Occipital lobe (tissue), 2 donors: ENCODE data around the gene SYNRG. TPM values are rescaled to one million over a fixed set of nuclear protein-coding genes. Genes with fewer than 3 reads are reported as not detected.

Experiments
- DNase-seq: peaks from one replicate; lab custom pipeline; 2025; lab: John Stamatoyannopoulos, UW
- total RNA-seq: library from RNA; depleted of rRNA; stranded (reverse); fragments of >200 nt; gene quantifications from one replicate; pipeline ENCODE4 v1.2.3, GENCODE V29; 2014

Gene SYNRG
- total RNA-seq, 1 donor from 2014 or later: 24.5 TPM

DNA sequence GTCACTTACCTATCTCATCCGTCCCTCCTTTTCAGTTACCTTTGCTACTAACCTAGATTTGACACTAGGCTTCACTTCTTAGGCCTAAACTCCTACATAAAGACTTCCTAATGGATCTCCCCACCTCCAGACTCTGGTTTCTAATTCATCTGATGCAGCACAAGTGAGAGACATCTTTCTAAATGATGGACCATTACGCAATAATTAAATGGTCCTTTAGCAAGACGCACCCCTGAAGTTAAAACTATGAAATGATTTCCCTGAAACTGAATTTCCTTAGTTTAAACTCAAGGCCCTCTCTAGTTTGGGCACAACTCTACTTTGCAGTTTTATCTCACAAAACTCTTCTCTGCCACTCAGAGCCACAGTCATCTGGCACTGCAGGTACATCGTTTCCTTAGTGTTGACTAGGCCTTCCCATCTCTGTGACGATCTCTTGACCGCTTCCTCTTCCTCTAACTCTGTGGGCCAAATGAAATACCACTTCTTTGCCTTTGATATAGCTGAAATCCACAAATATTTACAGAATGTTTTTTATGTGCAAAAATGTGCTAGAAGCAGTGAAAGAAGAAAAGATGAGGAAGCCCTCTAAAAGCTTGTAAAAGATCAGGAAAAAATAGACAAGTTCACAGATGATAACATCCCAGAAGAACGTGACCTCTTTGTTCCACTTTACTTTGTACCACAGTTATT, 3.3 kb downstream of the SYNRG start:
- DNase-seq: no peak

DNA sequence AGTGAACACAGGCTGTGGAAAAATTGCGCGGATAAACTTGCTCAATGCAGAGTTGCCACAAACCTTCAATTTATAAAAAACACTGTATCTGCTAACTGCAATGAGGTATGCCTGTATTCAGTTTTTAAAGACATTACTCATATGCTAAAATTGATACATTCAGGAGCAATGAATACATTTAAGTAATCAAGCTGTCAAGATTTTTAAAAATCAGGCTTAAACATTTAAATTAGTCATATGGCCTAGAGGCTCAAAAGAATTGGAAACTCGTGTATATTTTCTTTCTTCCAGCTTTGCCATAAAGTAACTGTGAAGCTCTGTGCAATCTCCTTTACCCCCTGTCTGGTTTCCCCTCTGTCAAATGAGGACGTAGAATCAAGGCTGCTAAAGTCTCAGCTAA, 4.1 kb downstream of the SYNRG start:
- no peak for DNase-seq

DNA sequence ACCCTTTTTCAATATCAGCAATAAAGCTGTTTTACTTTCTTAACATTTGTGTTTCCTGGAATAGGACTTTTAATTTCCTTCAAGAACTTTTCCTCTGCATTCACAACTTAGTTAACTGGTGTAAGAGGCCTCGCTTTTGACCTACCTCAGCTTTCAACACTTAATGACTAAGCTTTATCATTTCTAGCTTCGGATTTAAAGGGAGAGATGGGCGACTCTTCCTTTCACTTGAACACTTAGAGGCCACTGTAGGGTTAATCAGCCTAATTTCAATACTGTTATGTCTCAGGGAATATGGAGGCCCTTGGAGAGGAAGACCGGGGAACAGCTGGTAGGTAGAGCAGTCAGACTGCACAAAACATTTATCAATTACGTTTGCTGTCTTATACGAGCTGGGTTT, 4.7 kb downstream of the SYNRG start:
- DNase-seq: no peak

DNA sequence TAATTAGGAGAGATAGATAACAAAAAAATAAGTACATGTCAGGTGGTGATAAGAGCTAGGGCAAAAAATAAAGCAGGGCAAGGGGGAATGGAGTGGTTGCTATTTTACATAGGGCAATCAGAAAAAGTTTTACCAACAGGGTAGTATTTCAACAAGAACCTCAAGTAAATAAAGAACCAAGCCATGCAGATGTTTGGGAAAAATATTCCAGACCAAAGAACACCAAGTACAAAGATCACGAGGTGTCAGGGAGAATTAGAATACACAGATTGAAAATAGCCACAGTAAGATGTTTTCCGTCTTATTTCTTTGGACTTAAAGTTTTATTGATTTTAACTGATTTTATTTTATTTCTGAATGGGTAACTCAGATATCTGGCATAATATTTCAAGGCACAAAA, 11.1 kb downstream of the SYNRG start:
- DNase-seq: no peak

DNA sequence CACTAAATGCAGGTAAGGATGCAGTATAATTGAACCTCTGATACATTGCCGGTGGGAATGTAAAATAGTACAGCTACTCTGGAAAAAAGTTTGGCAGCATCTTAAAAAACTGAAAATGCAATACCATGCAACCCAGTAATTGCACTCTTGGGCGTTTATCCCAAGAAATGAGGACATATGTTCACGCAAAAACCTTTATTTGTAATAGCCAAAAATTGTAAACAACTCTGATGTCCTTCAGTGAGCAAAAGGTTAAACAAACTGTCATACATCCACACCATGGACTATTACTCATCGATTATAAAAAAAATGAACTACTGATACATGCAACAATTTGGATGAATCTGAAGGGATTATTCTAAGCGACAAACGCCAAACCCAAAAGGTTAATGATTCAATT, 16.9 kb downstream of the SYNRG start:
- DNase-seq: no peak

DNA sequence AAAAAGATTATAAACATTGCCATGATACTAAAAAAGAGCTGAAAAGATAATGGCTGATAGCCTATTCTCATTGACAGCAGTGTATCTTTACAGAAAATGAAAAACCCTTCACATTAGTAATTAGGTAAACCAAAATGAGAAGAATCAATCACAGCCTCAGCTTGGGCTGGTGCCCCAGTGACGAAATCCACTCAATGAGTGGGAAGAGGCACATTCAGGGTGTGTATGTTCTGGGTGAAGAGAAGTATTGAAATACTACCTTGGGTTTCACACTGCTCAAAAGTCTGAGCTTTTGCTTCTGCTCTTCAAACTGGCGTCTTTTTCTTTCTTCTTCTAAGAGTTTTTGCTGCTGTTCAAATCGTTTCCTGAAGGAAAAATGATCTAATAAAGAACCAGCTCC, 24.2 kb downstream of the SYNRG start:
- DNase-seq: no peak

DNA sequence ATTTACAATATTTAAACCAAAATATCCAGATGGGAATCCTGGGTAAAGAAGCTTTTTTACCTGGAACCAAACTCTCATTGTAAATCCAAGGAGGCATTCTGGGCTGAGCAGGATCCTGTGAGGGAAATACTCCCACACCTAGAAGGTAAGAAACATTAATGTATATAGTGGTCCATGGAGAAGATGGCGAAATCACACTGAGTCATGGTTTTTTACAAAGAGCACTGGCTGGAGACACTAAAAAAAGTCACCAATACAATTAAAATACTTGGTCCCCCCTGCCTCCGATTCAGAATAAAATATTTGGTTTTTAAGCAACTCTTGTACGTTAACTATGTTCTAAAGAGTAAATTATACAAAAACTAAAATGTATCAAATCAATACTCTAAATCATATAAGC, 32.9 kb downstream of the SYNRG start:
- DNase-seq: no peak

DNA sequence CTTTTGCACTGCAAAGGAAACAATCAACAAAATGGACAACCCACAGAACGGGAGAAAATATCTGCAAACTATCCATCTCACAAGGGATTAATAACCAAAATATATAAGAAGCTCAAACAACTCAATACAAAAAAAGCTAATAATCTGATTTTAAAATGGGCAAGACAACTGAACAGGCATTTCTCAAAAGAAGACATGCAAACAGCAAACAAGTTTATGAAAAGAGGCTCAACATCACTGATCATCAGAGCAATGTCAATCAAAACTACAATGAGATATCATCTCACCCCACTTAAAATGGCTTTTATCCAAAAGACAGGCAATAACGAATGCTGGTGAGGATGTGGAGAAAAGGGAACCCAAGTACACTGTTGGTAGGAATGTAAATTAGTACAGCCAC, 34.8 kb downstream of the SYNRG start:
- DNase-seq: no peak

DNA sequence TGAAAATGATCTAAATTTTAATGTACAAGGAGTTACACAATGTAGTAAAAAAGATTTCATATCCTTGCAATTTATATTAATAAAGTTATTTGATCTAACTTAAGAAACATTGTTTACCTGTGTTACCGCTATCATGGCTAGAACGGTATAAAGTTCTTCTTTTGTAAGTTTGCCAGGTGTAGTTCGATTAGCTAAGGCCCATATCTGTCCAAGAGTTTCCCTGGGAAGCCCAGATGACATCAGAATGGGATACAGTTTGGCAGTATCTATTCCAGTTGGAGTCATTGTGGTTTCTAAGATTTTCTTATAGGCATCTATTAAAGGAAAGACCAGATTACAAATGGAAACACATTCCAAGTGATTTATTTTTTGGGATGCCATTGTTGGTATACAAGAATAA, 37.5 kb downstream of the SYNRG start:
- no peak for DNase-seq

DNA sequence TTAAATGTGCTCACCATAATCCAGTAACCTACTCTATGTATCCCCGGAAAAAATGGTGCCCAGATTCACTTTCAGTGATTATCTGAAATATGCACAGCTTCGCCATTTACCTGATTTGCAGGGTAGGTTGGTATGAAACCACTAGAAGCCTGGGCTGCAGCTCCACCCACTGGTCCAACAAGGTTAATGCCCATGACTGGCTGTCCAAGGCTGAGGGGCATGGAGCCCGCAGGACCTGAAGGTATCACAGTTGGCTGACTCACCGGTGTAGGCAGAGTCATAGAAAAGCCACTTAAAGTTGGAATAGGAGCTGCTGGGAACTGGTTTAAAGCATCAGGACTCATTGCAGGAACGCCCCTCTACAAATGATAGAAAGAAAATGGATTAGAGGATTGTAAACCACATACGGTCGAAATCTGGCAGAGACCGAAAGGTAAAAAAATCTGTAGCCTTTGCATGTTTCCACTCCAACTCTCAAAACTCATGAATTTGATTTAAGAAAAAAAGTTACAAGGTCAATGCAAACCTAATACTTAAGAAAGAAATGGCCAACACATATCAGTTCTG, 38.6 kb downstream of the SYNRG start:
- peak; percentile 19 for DNase-seq

DNA sequence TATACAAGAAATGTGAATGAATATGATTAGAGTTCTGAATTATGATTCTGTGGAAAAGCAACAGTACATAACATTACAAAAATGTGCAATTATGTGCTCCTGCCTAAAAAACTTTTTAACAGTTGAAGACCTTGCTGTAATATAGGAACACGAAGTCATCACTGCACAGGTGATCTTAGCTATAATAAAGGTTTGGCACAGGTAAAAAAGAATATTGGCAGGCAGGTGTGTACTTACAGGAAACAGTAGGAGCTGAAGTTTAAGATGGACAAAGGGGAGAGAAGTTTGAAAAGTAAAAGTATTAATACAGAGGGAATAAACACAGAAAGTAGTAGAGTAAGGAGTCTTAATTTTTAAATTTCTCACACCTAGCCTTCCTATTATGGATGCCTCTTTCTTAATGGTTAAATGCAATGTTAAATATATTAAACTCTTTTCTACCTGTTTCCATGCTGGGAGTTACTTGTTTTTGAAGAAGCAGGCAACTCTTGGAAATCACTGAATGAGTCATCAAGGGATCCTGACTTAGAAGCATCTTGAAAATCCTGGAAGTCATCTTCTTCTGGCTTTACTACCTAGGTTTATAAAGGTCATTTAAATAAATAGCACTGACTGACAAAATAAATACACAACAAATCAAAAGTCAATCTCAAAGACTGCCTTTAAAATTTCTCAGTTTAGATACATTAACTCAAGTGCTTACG, 40.7 kb downstream of the SYNRG start:
- DNase-seq: no peak

DNA sequence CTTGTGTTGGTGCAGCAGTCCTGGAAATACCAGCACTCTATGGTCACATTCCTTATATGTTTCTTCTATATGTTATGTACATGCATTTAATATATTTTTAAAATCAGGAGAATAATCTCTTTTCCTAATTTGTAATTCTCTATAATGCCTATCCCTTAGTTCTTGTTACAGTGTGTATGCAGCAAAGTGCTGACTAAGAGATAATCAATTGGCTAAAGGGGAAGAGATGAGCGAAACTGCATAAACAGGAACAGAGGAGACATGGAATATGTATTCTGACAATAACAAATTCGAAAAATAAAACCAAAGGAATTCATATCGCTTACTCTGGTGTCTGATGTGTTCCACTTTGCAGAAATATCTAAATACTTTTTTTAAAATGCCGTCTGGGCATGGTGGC, 41.7 kb downstream of the SYNRG start:
- DNase-seq: no peak

DNA sequence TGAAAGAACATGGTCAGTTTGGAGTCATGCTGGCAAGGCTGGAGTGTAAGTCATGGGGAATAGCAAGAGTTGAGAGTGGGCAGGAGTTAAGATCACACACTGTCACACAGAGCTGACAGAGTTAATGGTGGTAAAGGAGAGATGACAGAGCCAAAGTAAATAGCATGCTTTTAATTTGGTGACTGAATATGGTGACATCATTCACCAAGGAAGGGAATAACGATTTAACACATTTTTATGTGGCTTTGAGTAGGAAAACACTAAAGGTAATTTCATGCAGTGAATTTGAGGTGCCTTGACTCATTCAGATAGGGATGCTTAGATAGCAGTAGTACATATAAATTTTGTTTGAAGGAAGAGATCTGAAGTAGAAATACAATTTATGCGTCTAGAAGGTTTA, 42.1 kb downstream of the SYNRG start:
- DNase-seq: no peak

DNA sequence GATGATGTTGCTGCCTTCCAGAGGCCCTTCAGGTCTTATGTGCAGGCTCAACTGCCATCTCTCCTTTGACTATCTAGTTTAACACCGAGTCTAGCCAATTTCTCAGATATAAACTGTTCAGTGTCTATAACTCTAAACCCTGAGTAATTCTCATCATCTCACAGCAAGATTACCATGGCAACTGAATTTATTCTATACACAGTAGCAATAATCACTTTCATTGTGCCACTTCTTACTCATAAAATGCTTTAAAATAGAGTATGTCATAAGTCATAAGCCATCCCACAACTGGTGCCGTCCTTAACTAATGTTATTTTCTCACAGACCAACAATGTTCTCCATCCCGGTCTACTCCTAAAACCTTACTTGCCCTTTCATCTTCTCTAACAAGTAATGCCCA, 45.0 kb downstream of the SYNRG start:
- no peak for DNase-seq

DNA sequence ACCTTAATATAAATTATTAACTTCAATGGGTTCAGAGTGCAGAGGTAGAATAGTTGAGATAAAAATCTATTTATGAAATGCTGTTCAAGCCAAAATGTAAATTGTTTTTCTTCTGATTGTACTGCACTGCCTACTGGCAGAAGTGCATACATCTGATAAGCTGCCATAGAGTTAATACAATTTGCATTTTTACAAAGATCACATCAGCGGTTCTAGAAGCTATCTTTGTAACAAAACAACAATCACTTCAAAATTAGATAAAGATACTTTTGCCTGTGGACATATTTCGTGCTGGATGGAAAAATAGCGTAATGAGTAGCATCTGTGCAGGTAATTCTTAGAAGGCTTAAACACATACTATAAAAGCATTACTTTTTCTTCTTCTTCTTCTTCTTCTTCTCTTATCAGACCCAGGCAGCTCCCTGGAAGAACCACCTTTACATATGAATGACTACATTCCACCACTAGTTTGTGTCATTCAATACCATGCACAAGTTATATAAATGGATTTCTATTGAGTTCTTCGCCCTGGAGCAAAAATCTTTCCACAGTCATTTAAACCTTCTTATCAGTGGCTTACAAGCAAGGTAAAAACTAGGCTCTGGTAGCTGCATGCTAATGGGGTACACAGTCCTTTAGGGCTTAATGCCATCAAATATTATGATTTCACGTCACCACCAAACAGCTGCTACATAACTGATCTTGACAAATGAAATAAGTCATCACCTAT, 47.0 kb downstream of the SYNRG start:
- DNase-seq: no peak

DNA sequence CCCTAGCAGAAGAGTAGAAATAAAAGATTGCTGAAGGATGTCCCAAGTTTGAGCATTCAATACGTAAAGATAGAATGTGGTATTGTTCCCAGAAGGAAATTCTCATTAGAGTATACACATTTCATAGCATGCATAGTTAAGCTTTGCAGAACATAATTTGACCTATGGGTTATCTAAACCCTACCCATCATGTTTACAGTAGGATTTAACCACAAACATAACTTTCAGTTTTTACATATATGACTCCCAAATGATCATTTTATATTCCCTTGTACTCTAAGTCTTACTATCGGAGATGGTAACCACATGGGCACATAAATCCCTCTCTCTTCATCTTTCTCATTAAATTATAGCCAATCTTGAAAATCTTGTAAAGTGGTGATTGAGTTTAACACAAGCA, 50.9 kb downstream of the SYNRG start:
- no peak for DNase-seq

DNA sequence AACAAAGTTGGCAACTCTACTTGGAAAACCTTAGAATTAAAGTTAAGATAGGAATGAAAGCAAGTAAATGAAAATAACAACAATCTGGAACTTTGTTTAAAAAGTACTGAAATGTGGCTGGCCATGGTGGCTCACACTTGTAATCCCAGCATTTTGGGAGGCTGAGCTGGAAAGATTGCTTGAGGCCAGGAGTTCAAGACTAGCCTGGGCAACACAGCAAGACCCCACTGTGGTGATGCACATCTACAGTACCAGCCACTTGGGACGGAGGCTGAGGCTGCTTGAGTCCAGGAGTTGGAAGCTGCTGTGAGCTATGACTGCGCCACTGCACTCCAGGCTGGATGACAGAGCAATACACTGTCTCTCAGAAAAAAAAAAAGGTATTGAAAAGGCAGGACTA, 51.7 kb downstream of the SYNRG start:
- DNase-seq: no peak

DNA sequence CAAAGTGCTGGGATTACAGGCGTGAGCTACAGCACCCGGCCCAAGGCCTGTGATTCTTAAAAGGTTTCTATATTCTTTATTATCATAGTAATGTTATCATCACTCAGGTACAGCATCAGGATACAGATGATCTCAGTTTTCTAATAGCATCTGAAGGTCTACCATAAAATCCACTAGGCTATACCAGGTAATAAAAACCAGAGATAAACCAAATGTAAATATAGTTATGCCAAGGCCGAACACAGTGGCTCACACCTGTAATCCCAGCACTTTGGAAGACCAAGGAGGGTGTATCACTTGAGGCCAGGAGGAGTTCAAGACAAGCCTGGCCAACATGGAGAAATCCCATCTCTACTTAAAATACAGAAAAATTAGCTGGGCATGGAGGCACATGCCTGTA, 53.8 kb downstream of the SYNRG start:
- DNase-seq: no peak

DNA sequence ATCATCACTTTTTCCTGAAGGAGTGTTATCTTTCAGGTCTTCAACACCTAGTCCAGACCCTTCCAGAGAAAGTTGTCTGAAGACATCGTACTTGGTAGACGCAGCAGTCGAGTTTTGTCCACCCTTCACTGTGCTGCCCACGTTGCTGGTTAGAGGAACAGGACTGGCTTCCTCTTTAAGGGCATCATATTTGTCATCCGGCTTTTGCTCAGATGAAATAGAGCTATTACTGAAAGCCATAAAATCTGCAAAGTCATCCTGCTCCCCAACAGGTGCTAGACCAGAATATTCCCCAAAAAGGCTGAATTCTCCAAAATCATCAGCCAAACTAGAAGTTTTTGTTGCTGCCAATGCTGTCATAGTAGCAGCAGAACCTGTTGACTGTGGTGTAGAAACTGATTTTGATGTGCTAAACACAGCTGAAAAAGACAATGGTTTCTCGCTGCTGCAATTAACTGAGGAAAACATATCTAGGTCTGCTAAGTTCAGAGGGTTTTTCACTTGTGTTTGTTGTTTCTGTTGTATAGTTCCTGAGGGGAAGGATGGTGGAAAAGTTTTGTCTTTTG, 55.7 kb downstream of the SYNRG start:
- DNase-seq: no peak

DNA sequence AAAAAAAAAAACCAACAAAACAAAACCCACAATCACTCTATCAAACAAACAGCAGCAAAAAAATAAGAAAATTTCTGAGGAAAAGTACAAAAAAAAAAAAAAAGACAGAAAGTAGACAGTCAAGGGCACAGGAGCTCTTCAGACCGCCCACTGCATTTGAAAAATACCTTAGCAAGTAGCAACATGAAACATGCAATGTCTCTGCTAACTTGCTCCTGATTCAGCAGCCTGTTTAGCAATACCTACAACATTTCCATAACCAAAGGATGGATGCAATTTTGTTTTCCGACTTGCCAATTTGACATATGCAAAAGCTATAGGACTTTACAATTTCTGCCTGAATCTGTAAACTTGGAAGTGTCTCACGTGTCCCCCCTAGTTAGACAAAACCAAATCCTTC, 57.4 kb downstream of the SYNRG start:
- no peak for DNase-seq

DNA sequence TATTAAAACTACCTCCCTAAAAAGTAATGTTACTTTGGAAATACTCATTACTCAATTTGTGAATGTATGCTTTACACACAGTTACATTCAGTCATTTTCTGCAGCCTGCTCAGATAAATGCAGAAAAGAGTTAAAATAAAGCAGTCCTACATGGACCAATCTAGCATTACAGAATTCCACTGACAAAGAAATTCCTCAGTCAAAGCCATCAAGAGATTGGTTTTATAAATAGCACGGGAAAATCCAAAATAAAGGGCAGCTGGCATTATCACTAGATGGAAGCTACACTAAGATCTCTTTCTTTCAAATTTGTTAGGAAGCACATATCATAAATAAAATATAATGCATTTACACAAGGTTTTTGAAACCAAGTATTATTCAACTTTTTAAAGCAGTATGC, 61.2 kb downstream of the SYNRG start:
- no peak for DNase-seq

DNA sequence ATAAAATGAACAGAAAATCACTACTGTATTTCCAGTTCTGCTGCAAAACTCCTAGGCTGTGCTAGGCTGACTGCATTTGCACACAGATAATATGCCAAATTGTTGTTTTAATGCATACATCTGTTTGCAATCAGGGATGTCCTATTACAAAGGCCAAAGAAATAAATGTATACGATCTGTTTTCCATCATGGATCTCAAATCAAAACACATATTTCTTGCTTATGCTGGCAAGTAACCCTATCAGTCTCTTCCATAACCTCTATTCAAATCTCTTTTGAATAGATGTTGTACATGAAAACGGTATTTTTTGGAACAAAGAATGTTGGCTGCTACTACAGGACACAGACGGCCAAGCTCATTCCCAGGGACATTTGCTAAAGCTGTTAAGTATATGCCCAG, 62.9 kb downstream of the SYNRG start:
- DNase-seq: no peak
